CD8-positive, alpha-beta memory T cell (primary cell): ENCODE results near the gene GATA6. TPM values are rescaled to one million over a fixed set of nuclear protein-coding genes. Genes with fewer than 3 reads are reported as not detected.
A peak's percentile ranks its signal among the peaks of the same experiment; 100 is the strongest.

Experiments
- CTCF ChIA-PET: fragments of 350-600 bp; sonication (Branson Sonifier 250); formaldehyde crosslinking; loops from one replicate; lab custom pipeline; 2021; ENCODE audit warnings: antibody characterized with exemption; lab: Charles Lee
- POLR2A ChIA-PET: fragments of 350-600 bp; sonication (Branson Sonifier 250); formaldehyde crosslinking; loops from one replicate; lab custom pipeline; 2021; ENCODE audit warnings: antibody characterized with exemption; lab: Charles Lee
- DNase-seq, 5 donors: peaks; one replicate each; pipeline versions ENCODE4 v3.0.0 to v3.0.0-alpha.2; 2020 to 2022; ENCODE audit warnings: mixed read lengths in 1 of 5
- H3K27ac ChIP-seq: one replicate; pipeline ENCODE4 v1.7.0; 2013; ENCODE audit warnings: low read depth, mild to moderate bottlenecking, low read length, moderate library complexity
- H3K27me3 ChIP-seq: 2 replicates; pipeline ENCODE4 v1.7.0; 2013; ENCODE audit warnings: low read length, mild to moderate bottlenecking; ENCODE audit not compliant: insufficient read depth, poor library complexity, severe bottlenecking
- H3K36me3 ChIP-seq: 2 replicates; pipeline ENCODE4 v1.7.0; 2013; ENCODE audit warnings: mild to moderate bottlenecking, low read length, moderate library complexity; ENCODE audit not compliant: insufficient read depth
- H3K4me1 ChIP-seq: 2 replicates; pipeline ENCODE4 v1.7.0; 2013; ENCODE audit warnings: mild to moderate bottlenecking, low read length, moderate library complexity; ENCODE audit not compliant: insufficient read depth
- H3K4me3 ChIP-seq: 2 replicates; pipeline ENCODE4 v1.7.0; 2013; ENCODE audit warnings: mild to moderate bottlenecking, low read length
- H3K9me3 ChIP-seq: 2 replicates; pipeline ENCODE4 v1.7.0; 2013; ENCODE audit warnings: mild to moderate bottlenecking, low read length
- H3K27ac Mint-ChIP-seq, 8 donors: one replicate each; pipeline ENCODE4 v1.8.0; 2020 to 2021; ENCODE audit warnings: mixed read lengths in 8 of 8, mild to moderate bottlenecking in 6 of 8, inconsistent platforms in 3 of 8, moderate library complexity in 3 of 8
- H3K27me3 Mint-ChIP-seq, 2 donors: one replicate each; pipeline ENCODE4 v1.8.0; 2020 to 2021; ENCODE audit warnings: mixed read lengths in 2 of 2, mild to moderate bottlenecking in 1 of 2, moderate library complexity in 1 of 2
- H3K36me3 Mint-ChIP-seq, 3 donors: one replicate each; pipeline ENCODE4 v1.8.0; 2020 to 2021; ENCODE audit warnings: mixed read lengths in 3 of 3, inconsistent platforms in 1 of 3, mild to moderate bottlenecking in 1 of 3
- H3K4me1 Mint-ChIP-seq, 3 donors: one replicate each; pipeline ENCODE4 v1.8.0; 2020 to 2021; ENCODE audit warnings: mixed read lengths in 3 of 3, inconsistent platforms in 1 of 3, mild to moderate bottlenecking in 1 of 3
- H3K4me3 Mint-ChIP-seq, 7 donors: one replicate each; pipeline ENCODE4 v1.8.0; 2020 to 2021; ENCODE audit warnings: mixed read lengths in 7 of 7, mild to moderate bottlenecking in 6 of 7, moderate library complexity in 4 of 7, inconsistent platforms in 2 of 7
- H3K9me3 Mint-ChIP-seq, 5 donors: one replicate each; pipeline ENCODE4 v1.8.0; 2020 to 2022; ENCODE audit warnings: mixed read lengths in 5 of 5, mild to moderate bottlenecking in 3 of 5, moderate library complexity in 2 of 5, inconsistent platforms in 1 of 5
- polyA plus RNA-seq: library from polyadenylated mRNA; unstranded; fragments of 300-500 nt; fragmentation: Illumina TruSeq; gene quantifications from one replicate; pipeline ENCODE4 v1.2.3, GENCODE V29; 2021
- total RNA-seq, 2 experiments: library from RNA; stranded (reverse); gene quantifications; one replicate each; pipeline ENCODE4 v1.2.3, GENCODE V29; 2021

Gene GATA6
- total and polyA plus RNA-seq, 3 experiments from 2014 or later = 0.04 to 0.32 (median 0.11) TPM

GRCh38 chr18:22143347-22144340, 25.7 kb upstream of the GATA6 start:
- CTCF ChIA-PET = interaction anchor here (2.4 kb wide), 1 partner anchor 9 kb away, joined by 5 read pairs; no protein-coding TSS in a partner anchor

GRCh38 chr18:22145160-22145559, 24.2 kb upstream of the GATA6 start:
- Mint-ChIP-seq H3K27me3 (peaks cover 1 to 11% of the 10 kb centered on the region in 2 donors), H3K27ac (no peak overlapping the region), H3K36me3 (no peaks in the 10 kb centered on the region), H3K4me3 (no peak overlapping the region), H3K4me1 (no peaks in the 10 kb centered on the region), H3K9me3 (no peaks in the 10 kb centered on the region)
- ChIA-PET CTCF (interaction anchor here (2.4 kb wide), 1 partner anchor 11 kb away, joined by 5 read pairs; no protein-coding TSS in a partner anchor), POLR2A (interaction anchor here (0.9 kb wide), 1 partner anchor 9 kb away, joined by 3 read pairs; no protein-coding TSS in a partner anchor)
- Histone ChIP-seq H3K27ac (no peak overlapping the region), H3K9me3 (no peaks in the 10 kb centered on the region), H3K4me3 (no peak overlapping the region), H3K4me1 (no peaks in the 10 kb centered on the region), H3K27me3 (no peaks in the 10 kb centered on the region), H3K36me3 (no peaks in the 10 kb centered on the region)
- DNase-seq = no peak

More at GRCh38 chr18:22143347-22144340, 25.7 kb upstream of the GATA6 start:
- Histone ChIP-seq H3K9me3 (no peaks in the 10 kb centered on the region), H3K36me3 (no peaks in the 10 kb centered on the region), H3K27me3 (no peaks in the 10 kb centered on the region), H3K4me3 (no peak overlapping the region), H3K4me1 (no peaks in the 10 kb centered on the region), H3K27ac (no peak overlapping the region)
- POLR2A ChIA-PET = no interaction called here
- H3K9me3 Mint-ChIP-seq = no peaks in the 10 kb centered on the region
- no peak for DNase-seq
- H3K27ac Mint-ChIP-seq = no peak overlapping the region
- H3K36me3 Mint-ChIP-seq = no peaks in the 10 kb centered on the region
- H3K4me3 Mint-ChIP-seq = peak overlapping the region in 1 of 7 donors; percentile 41
- H3K27me3 Mint-ChIP-seq = peaks cover 1 to 3% of the 10 kb centered on the region in 2 donors
- H3K4me1 Mint-ChIP-seq = no peaks in the 10 kb centered on the region

GRCh38 chr18:22149710-22150109, 19.7 kb upstream of the GATA6 start:
- Histone ChIP-seq H3K9me3 (no peaks in the 10 kb centered on the region), H3K4me3 (no peak overlapping the region), H3K27me3 (no peaks in the 10 kb centered on the region), H3K4me1 (no peaks in the 10 kb centered on the region), H3K27ac (no peak overlapping the region), H3K36me3 (no peaks in the 10 kb centered on the region)
- POLR2A ChIA-PET = no interaction called here
- DNase-seq = no peak
- Mint-ChIP-seq H3K27ac (peak overlapping the region in 1 of 8 donors; percentile 64), H3K27me3 (peaks cover 5 to 34% of the 10 kb centered on the region in 2 donors), H3K36me3 (no peaks in the 10 kb centered on the region), H3K4me1 (no peaks in the 10 kb centered on the region), H3K4me3 (no peak overlapping the region), H3K9me3 (no peaks in the 10 kb centered on the region)
- CTCF ChIA-PET = no interaction called here

GRCh38 chr18:22152093-22152492, 17.3 kb upstream of the GATA6 start:
- no peaks in the 10 kb centered on the region for H3K9me3 Mint-ChIP-seq
- no peaks in the 10 kb centered on the region for H3K9me3 ChIP-seq
- no peaks in the 10 kb centered on the region for H3K36me3 ChIP-seq
- DNase-seq = no peak
- POLR2A ChIA-PET = no interaction called here
- H3K4me1 ChIP-seq = no peaks in the 10 kb centered on the region
- no peak overlapping the region for H3K4me3 ChIP-seq
- no peaks in the 10 kb centered on the region for H3K27me3 ChIP-seq
- H3K27ac Mint-ChIP-seq = no peak overlapping the region
- no peak overlapping the region for H3K4me3 Mint-ChIP-seq
- peaks cover 6 to 46% of the 10 kb centered on the region in 2 donors for H3K27me3 Mint-ChIP-seq
- no peak overlapping the region for H3K27ac ChIP-seq
- CTCF ChIA-PET = no interaction called here
- H3K36me3 Mint-ChIP-seq = no peaks in the 10 kb centered on the region
- H3K4me1 Mint-ChIP-seq = no peaks in the 10 kb centered on the region

GRCh38 chr18:22153428-22153827, 16.0 kb upstream of the GATA6 start:
- no peak overlapping the region for H3K4me3 ChIP-seq
- H3K36me3 ChIP-seq = no peaks in the 10 kb centered on the region
- Mint-ChIP-seq H3K36me3 (no peaks in the 10 kb centered on the region), H3K27ac (no peak overlapping the region), H3K9me3 (no peaks in the 10 kb centered on the region), H3K4me3 (no peak overlapping the region), H3K4me1 (no peaks in the 10 kb centered on the region), H3K27me3 (peaks cover 8 to 51% of the 10 kb centered on the region in 2 donors)
- no peaks in the 10 kb centered on the region for H3K4me1 ChIP-seq
- CTCF ChIA-PET = no interaction called here
- POLR2A ChIA-PET = interaction anchor here (0.8 kb wide), 1 partner anchor 8 kb away, joined by 3 read pairs; no protein-coding TSS in a partner anchor
- H3K27ac ChIP-seq = no peak overlapping the region
- no peak for DNase-seq
- no peaks in the 10 kb centered on the region for H3K27me3 ChIP-seq
- no peaks in the 10 kb centered on the region for H3K9me3 ChIP-seq

- POLR2A ChIA-PET = no interaction called here
Observed at GRCh38 chr18:22155584-22155983, 13.8 kb upstream of the GATA6 start.

GRCh38 chr18:22159014-22159413, 10.4 kb upstream of the GATA6 start:
- Histone ChIP-seq H3K9me3 (no peaks in the 10 kb centered on the region), H3K27me3 (peaks cover 11% of the 10 kb centered on the region), H3K36me3 (no peaks in the 10 kb centered on the region), H3K4me1 (no peaks in the 10 kb centered on the region), H3K4me3 (no peak overlapping the region), H3K27ac (no peak overlapping the region)
- no peaks in the 10 kb centered on the region for H3K36me3 Mint-ChIP-seq
- H3K9me3 Mint-ChIP-seq = no peaks in the 10 kb centered on the region
- no peaks in the 10 kb centered on the region for H3K4me1 Mint-ChIP-seq
- POLR2A ChIA-PET = no interaction called here
- CTCF ChIA-PET = interaction anchor here (1.3 kb wide), 1 partner anchor 205 kb away, joined by 3 read pairs; no protein-coding TSS in a partner anchor
- no peak for DNase-seq
- no peak overlapping the region for H3K27ac Mint-ChIP-seq
- peaks cover 20 to 71% of the 10 kb centered on the region in 2 donors for H3K27me3 Mint-ChIP-seq
- no peak overlapping the region for H3K4me3 Mint-ChIP-seq

More at GRCh38 chr18:22155584-22155983, 13.8 kb upstream of the GATA6 start:
- Mint-ChIP-seq H3K27me3 (peaks cover 8 to 54% of the 10 kb centered on the region in 2 donors), H3K4me1 (no peaks in the 10 kb centered on the region), H3K9me3 (no peaks in the 10 kb centered on the region), H3K27ac (no peak overlapping the region), H3K36me3 (no peaks in the 10 kb centered on the region), H3K4me3 (no peak overlapping the region)
- no peak for DNase-seq
- H3K4me1 ChIP-seq = no peaks in the 10 kb centered on the region
- H3K36me3 ChIP-seq = no peaks in the 10 kb centered on the region
- H3K27ac ChIP-seq = no peak overlapping the region
- H3K27me3 ChIP-seq = no peaks in the 10 kb centered on the region
- no peak overlapping the region for H3K4me3 ChIP-seq
- H3K9me3 ChIP-seq = no peaks in the 10 kb centered on the region
- CTCF ChIA-PET = no interaction called here

GRCh38 chr18:22161090-22161489, 8.3 kb upstream of the GATA6 start:
- ChIA-PET POLR2A (no interaction called here), CTCF (no interaction called here)
- Mint-ChIP-seq H3K27me3 (peaks cover 34 to 65% of the 10 kb centered on the region in 2 donors), H3K9me3 (peaks cover 0 to 3% (median 0%) of the 10 kb centered on the region in 5 donors), H3K27ac (no peak overlapping the region), H3K4me1 (peaks cover 5 to 7% (median 7%) of the 10 kb centered on the region in 3 donors), H3K36me3 (no peaks in the 10 kb centered on the region), H3K4me3 (no peak overlapping the region)
- no peak overlapping the region for H3K27ac ChIP-seq
- no peak for DNase-seq
- H3K9me3 ChIP-seq = no peaks in the 10 kb centered on the region
- no peak overlapping the region for H3K4me3 ChIP-seq
- H3K27me3 ChIP-seq = peaks cover 25% of the 10 kb centered on the region
- no peaks in the 10 kb centered on the region for H3K36me3 ChIP-seq
- no peaks in the 10 kb centered on the region for H3K4me1 ChIP-seq
